SK-N-SH (cell line): Measurements from ENCODE around the gene TRAF1.

ENCODE experiments used
- FOXM1 ChIP-seq: IDR thresholded peaks from 2 replicates; pipeline ENCODE4 v1.4.0; 2012; ENCODE audit warnings: low read depth, mild to moderate bottlenecking
- MAX ChIP-seq: IDR thresholded peaks from 2 replicates; pipeline ENCODE4 v1.4.0; 2012; ENCODE audit warnings: low read depth
- POLR2AphosphoS5 ChIP-seq: IDR thresholded peaks from 2 replicates; pipeline ENCODE4 v1.6.1; 2012; ENCODE audit warnings: low read depth, low read length
- REST ChIP-seq: IDR thresholded peaks from 2 replicates; pipeline ENCODE4 v1.6.1; 2012; ENCODE audit warnings: mild to moderate bottlenecking, low read depth, low read length, moderate library complexity
- SMC3 ChIP-seq: IDR thresholded peaks from 2 replicates; pipeline ENCODE4 v1.6.1; 2012; ENCODE audit warnings: low read depth, low read length, improper control_type of control experiment
- YY1 ChIP-seq: IDR thresholded peaks from 2 replicates; pipeline ENCODE4 v1.4.0; 2012; ENCODE audit warnings: low read depth, mild to moderate bottlenecking
- TF ChIP-seq, protein P1 (sequence below): fragments of 200-600 bp; sonication (generic); IDR thresholded peaks from 2 replicates; pipeline ENCODE4 v1.6.1; 2017; ENCODE audit warnings: antibody characterized with exemption, mild to moderate bottlenecking, moderate library complexity

DNA sequence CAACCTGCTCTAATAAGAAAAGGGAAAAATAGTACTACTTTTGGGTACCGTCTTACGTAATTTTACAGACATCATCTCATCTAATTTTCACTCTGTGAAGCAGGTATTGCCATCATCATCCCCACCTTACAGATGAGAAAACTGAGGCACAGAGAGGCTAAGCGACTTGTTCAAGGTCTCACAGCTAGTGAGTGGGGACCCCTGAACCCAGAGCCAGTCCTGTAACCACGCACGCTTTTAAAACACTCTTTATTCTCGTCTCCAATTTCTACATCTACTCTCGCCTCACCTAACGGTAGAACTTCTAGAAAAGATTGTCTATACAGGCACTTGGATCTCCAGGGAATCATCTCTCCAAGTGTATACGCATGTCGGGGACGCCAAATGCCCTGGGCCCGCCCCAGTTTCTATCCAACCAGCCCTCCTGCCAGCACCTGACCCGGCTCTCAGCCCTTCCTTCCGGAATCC lies 1.5 kb upstream of the TRAF1 start:
- TF ChIP-seq, protein P1, sequence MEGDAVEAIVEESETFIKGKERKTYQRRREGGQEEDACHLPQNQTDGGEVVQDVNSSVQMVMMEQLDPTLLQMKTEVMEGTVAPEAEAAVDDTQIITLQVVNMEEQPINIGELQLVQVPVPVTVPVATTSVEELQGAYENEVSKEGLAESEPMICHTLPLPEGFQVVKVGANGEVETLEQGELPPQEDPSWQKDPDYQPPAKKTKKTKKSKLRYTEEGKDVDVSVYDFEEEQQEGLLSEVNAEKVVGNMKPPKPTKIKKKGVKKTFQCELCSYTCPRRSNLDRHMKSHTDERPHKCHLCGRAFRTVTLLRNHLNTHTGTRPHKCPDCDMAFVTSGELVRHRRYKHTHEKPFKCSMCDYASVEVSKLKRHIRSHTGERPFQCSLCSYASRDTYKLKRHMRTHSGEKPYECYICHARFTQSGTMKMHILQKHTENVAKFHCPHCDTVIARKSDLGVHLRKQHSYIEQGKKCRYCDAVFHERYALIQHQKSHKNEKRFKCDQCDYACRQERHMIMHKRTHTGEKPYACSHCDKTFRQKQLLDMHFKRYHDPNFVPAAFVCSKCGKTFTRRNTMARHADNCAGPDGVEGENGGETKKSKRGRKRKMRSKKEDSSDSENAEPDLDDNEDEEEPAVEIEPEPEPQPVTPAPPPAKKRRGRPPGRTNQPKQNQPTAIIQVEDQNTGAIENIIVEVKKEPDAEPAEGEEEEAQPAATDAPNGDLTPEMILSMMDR = no peak
- TF ChIP-seq YY1 (no peak), POLR2AphosphoS5 (no peak), FOXM1 (no peak), SMC3 (no peak), MAX (no peak), REST (no peak)
